T-helper 1 cell treated with Interleukin-12 subunit alpha and Interleukin-12 subunit beta and Interleukin-4 antibody, amounts not matched to agents 30 μg/mL and 1 μg/mL, for 36 hours (primary cell): ENCODE data around the gene PRSS53.
"Not testable (repeated sequence)": the region's sequence is repeated elsewhere in the genome, so short reads cannot be mapped to it uniquely, and the experiment has no call there.

Experiments used
- H3K27ac Mint-ChIP-seq: one replicate; pipeline ENCODE4 v1.8.0; 2021; ENCODE audit warnings: mild to moderate bottlenecking, mixed read lengths
- H3K27me3 Mint-ChIP-seq: one replicate; pipeline ENCODE4 v1.8.0; 2021; ENCODE audit warnings: low read depth, mixed read lengths
- H3K36me3 Mint-ChIP-seq: one replicate; pipeline ENCODE4 v1.8.0; 2021; ENCODE audit warnings: low read depth, mixed read lengths
- H3K4me1 Mint-ChIP-seq: one replicate; pipeline ENCODE4 v1.8.0; 2021; ENCODE audit warnings: low read depth, mixed read lengths
- H3K4me3 Mint-ChIP-seq: one replicate; pipeline ENCODE4 v1.8.0; 2021; ENCODE audit warnings: mild to moderate bottlenecking, moderate library complexity, mixed read lengths
- H3K9me3 Mint-ChIP-seq: one replicate; pipeline ENCODE4 v1.8.0; 2021; ENCODE audit warnings: mixed read lengths

The PRSS53 gene

GRCh38 chr16:31088459-31089183 is at the start of gene PRSS53:
PRSS53 (minus strand) TSS chr16:31088943; CDS start chr16:31088809, 134 bp downstream.
- no peaks in the 10 kb centered on the region for H3K27me3 Mint-ChIP-seq
- H3K27ac Mint-ChIP-seq, result no peak within 1 kb of the TSS
- no peak within 1 kb of the TSS for H3K4me3 Mint-ChIP-seq
- no peaks in the 10 kb centered on the region for H3K9me3 Mint-ChIP-seq
- H3K4me1 Mint-ChIP-seq, result peaks cover 5% of the 10 kb centered on the region
- H3K36me3 Mint-ChIP-seq, result peaks cover 12% of the 10 kb centered on the region

- H3K4me1 Mint-ChIP-seq, H3K4me3 Mint-ChIP-seq, H3K27ac Mint-ChIP-seq, H3K27me3 Mint-ChIP-seq, H3K9me3 Mint-ChIP-seq, H3K36me3 Mint-ChIP-seq: not testable (repeated sequence)
Observed at GRCh38 chr16:31136822-31137499, 48.2 kb upstream of the PRSS53 start.

DNA sequence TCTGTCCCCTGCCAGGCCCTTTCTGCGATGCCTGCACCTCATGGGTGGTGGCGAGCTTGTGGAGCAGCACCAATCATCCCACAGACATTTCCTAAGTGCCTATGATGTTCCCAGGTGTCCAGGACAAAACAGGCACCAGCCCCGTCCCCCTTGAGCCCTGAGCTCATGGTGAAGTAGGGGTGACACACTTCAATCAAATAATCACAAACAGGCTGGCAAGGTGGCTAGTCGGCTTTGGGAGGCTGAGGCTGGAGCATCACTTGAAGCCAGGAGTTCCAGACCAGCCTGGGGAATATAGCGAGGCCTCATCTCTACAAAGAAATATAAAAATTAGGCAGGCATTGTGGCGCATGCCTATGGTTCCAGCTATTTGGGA is 47.5 kb upstream of the PRSS53 start:
- no peaks in the 10 kb centered on the region for H3K9me3 Mint-ChIP-seq
- H3K27ac Mint-ChIP-seq, result no peak overlapping the region
- H3K27me3 Mint-ChIP-seq, result no peaks in the 10 kb centered on the region
- H3K4me3 Mint-ChIP-seq, result no peak overlapping the region
- H3K4me1 Mint-ChIP-seq, result no peaks in the 10 kb centered on the region
- H3K36me3 Mint-ChIP-seq, result peaks cover 4% of the 10 kb centered on the region

GRCh38 chr16:31135535-31136286 is 47.0 kb upstream of the PRSS53 start, which contains the start of gene PRSS8:
PRSS8 (minus strand) TSS chr16:31135727; CDS start chr16:31135498, 229 bp downstream.
- no peaks in the 10 kb centered on the region for H3K27me3 Mint-ChIP-seq
- H3K4me3 Mint-ChIP-seq, result no peak within 1 kb of the TSS
- H3K9me3 Mint-ChIP-seq, result no peaks in the 10 kb centered on the region
- H3K27ac Mint-ChIP-seq, result no peak within 1 kb of the TSS
- H3K4me1 Mint-ChIP-seq, result no peaks in the 10 kb centered on the region
- peaks cover 6% of the 10 kb centered on the region for H3K36me3 Mint-ChIP-seq

DNA sequence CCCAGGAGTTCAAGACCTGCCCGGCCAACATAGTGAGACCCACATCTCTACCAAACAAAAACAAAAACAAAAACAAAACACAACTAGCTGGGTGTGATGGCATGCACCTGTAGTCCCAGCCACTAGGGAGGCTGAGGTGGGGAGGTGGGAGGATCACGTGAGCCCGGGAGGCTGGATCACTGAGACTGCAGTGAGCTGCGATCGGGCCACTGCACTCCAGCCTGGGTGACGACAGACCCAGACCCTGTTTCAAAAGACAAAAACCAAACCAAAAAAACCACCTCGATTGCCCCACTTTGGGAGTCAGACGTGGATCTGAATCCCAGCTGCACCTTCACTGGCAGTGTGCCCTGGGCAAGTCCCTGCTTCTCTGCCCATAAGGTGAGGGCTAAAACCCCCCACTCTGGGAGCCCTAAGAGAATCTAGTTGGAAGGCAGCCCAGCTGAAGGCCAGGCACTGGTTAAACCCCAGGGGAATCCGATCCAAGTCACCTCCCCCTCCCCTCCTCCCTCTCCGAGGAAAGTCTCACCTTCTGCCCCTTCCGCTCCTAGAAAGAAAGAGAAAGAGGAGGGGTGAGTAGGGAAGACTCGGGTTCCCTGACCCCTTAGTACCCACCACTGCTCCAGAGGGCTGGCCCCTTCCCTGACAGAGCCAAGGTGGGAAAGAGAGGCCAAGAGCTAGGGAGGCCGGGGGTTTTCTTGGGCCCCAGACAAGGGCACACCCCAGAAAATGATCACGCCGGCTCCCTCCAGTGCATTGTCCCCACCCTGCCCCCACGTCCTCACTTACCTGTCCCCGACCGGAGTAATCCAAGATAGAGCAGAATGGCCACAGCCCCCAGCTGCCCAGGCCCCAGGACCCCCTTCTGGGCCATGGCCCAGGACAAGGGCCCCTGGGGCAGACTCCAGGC is 46.1 kb upstream of the PRSS53 start:
- H3K27me3 Mint-ChIP-seq, result no peaks in the 10 kb centered on the region
- peaks cover 6% of the 10 kb centered on the region for H3K36me3 Mint-ChIP-seq
- no peaks in the 10 kb centered on the region for H3K4me1 Mint-ChIP-seq
- no peak overlapping the region for H3K4me3 Mint-ChIP-seq
- H3K27ac Mint-ChIP-seq, result no peak overlapping the region
- H3K9me3 Mint-ChIP-seq, result no peaks in the 10 kb centered on the region

DNA sequence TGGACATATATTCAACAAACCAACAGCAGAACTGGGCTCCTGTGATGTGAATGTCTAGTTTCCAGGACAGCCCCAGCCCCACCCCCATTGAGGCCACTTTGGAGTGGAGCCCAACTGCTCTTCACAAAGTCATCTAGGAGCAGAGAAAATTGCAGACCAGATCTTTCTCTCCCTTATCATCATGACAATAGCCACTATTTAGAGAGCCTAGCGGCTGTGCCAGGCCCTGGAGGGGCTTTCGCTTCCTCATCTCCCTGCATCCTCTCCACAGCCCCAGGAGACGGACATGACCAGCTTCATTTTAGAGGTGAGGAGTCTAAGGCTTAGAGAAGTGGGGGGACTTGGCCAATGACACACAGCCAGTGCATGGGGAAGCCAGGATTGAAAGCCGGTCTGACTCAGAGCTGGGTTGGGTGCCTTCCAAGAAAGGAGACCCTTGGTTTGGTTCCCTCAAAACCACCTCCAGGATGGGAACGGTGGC is 45.4 kb upstream of the PRSS53 start:
- H3K27ac Mint-ChIP-seq, result no peak overlapping the region
- no peaks in the 10 kb centered on the region for H3K4me1 Mint-ChIP-seq
- H3K27me3 Mint-ChIP-seq, result no peaks in the 10 kb centered on the region
- peaks cover 6% of the 10 kb centered on the region for H3K36me3 Mint-ChIP-seq
- no peaks in the 10 kb centered on the region for H3K9me3 Mint-ChIP-seq
- no peak overlapping the region for H3K4me3 Mint-ChIP-seq

DNA sequence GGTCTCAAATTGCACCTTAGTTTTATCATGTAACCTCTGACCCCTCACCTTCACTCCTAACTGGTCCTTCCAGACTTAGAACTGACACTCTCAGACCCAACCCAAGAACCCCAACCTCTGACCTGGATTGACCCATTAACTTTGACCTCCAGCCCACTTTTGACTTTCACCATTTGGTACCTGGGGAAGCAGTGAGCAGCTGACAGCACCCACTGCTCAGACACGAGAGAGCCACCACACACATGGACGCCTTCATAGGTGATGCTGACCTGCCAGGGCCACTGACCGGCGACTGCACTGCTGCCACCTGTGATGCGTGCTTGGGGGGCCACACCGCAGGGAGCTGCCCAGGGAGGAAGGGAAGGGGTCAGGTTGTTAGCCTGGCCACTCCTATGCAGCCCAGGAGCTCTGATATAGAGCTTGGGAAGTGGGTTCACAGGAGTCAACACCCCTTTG is 44.3 kb upstream of the PRSS53 start:
- H3K9me3 Mint-ChIP-seq, result no peaks in the 10 kb centered on the region
- peaks cover 6% of the 10 kb centered on the region for H3K36me3 Mint-ChIP-seq
- H3K4me1 Mint-ChIP-seq, result peaks cover 5% of the 10 kb centered on the region
- H3K4me3 Mint-ChIP-seq, result no peak overlapping the region
- H3K27ac Mint-ChIP-seq, result no peak overlapping the region
- H3K27me3 Mint-ChIP-seq, result no peaks in the 10 kb centered on the region

DNA sequence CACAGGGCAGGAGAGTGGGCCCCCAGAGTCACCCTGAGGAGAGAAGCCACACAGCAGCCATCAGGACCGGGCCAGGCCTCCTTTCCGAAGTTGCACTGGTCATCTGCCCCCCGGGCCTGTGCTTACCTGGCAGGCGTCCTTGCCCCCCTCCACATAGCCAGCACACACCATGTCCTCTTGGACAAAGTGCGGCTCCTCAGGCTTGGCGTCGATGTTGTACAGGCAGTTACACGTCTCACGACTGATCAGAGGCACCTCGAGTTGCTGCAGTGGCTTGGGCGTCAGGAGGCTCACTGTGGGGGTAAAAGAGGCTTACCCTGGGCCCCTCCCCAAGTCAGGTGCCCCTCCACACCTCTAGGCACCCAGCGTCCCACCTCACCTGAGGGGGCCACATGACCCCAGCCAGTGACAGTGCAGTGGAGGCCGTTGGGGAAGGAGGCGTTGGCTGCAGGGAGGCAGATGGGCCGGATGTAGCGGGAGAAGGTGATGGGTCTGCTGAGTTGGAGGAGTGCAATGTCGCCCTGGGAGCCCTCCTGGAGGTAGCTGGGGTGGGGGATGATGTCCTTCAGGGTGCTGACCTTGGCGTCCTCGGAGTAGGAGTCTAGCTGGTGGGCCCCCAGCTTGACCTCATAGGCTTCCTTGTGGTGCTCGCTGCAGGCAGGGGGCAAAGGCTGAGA is 43.7 kb upstream of the PRSS53 start:
- Mint-ChIP-seq H3K9me3 (no peaks in the 10 kb centered on the region), H3K4me1 (peaks cover 5% of the 10 kb centered on the region), H3K36me3 (peaks cover 11% of the 10 kb centered on the region), H3K27ac (no peak overlapping the region), H3K27me3 (no peaks in the 10 kb centered on the region), H3K4me3 (no peak overlapping the region)

- Mint-ChIP-seq H3K36me3 (peaks cover 12% of the 10 kb centered on the region), H3K4me3 (no peak overlapping the region), H3K9me3 (no peaks in the 10 kb centered on the region), H3K4me1 (peaks cover 5% of the 10 kb centered on the region), H3K27me3 (no peaks in the 10 kb centered on the region), H3K27ac (no peak overlapping the region)
Observed at GRCh38 chr16:31131841-31132271, 43.1 kb upstream of the PRSS53 start.

- Mint-ChIP-seq H3K4me3 (no peak overlapping the region), H3K36me3 (peaks cover 12% of the 10 kb centered on the region), H3K27me3 (no peaks in the 10 kb centered on the region), H3K4me1 (peaks cover 5% of the 10 kb centered on the region), H3K9me3 (no peaks in the 10 kb centered on the region), H3K27ac (no peak overlapping the region)
Observed at GRCh38 chr16:31131416-31131815, 42.7 kb upstream of the PRSS53 start.

GRCh38 chr16:31130899-31131298 is 42.2 kb upstream of the PRSS53 start:
- Mint-ChIP-seq H3K27me3 (no peaks in the 10 kb centered on the region), H3K9me3 (no peaks in the 10 kb centered on the region), H3K36me3 (peaks cover 17% of the 10 kb centered on the region), H3K4me1 (peaks cover 5% of the 10 kb centered on the region), H3K4me3 (no peak overlapping the region), H3K27ac (no peak overlapping the region)

- Mint-ChIP-seq H3K9me3 (no peaks in the 10 kb centered on the region), H3K4me1 (peaks cover 5% of the 10 kb centered on the region), H3K27ac (no peak overlapping the region), H3K27me3 (no peaks in the 10 kb centered on the region), H3K4me3 (no peak overlapping the region), H3K36me3 (peaks cover 19% of the 10 kb centered on the region)
Observed at GRCh38 chr16:31130336-31130891, 41.7 kb upstream of the PRSS53 start.

- Mint-ChIP-seq H3K27ac (no peak overlapping the region), H3K36me3 (peaks cover 19% of the 10 kb centered on the region), H3K27me3 (no peaks in the 10 kb centered on the region), H3K9me3 (no peaks in the 10 kb centered on the region), H3K4me1 (peaks cover 5% of the 10 kb centered on the region), H3K4me3 (no peak overlapping the region)
Observed at GRCh38 chr16:31129568-31130335, 41.0 kb upstream of the PRSS53 start.
